ENCODE data around the gene RGS7.
"Not testable (repeated sequence)": the region's sequence is repeated elsewhere in the genome, so short reads cannot be mapped to it uniquely, and the experiment has no call there.

Gene RGS7

DNA sequence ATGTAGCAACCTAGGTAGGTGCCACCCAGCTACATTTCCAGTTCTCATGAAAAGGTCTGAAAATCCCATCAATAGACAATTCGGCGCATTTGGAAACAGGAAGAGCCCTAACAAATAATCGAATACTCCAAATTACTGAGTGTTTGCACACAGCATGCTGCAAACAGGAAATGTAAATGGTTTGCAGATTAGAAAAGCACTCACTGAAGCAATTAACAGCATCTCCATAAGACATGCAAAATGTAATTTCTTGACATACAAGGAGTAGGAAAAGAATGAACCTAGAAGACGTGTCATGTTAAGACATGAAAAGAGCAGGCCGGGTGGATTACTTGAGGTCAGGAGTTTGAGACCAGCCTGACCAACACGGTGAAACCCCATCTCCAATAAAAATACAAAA is 598.2 kb downstream of the RGS7 start:
- not testable (repeated sequence) for H3K27ac ChIP-seq (replicated peaks; ENCODE audit: low read length); H2AK5ac ChIP-seq (ENCODE audit: low read depth, low read length); H3K36me3 ChIP-seq (replicated peaks in 1 of 2; ENCODE audit: control insufficient read depth in 2 of 2, insufficient read depth in 2 of 2, low read length in 2 of 2); H2BK15ac ChIP-seq (ENCODE audit: low read length); H3K27me3 ChIP-seq (ENCODE audit: control insufficient read depth in 3 of 3, insufficient read depth in 3 of 3, low read depth in 1 of 3, low read length in 3 of 3); H3K9ac ChIP-seq (ENCODE audit: low read depth, low read length, poor library complexity); H3K23ac ChIP-seq (ENCODE audit: low read depth, low read length, poor library complexity); H3K4ac ChIP-seq (ENCODE audit: low read length); H3K4me2 ChIP-seq (ENCODE audit: insufficient read depth, low read length, poor library complexity, severe bottlenecking); H4K91ac ChIP-seq (ENCODE audit: low read depth, low read length, poor library complexity); H2BK120ac ChIP-seq (ENCODE audit: low read depth, low read length); H2BK5ac ChIP-seq (ENCODE audit: low read length); DNase-seq (ENCODE audit: low spot score); H3K14ac ChIP-seq (ENCODE audit: low read length); H3K4me1 ChIP-seq (ENCODE audit: control insufficient read depth in 2 of 2, insufficient read depth in 1 of 2, low read depth in 1 of 2, low read length in 2 of 2); H2BK12ac ChIP-seq (ENCODE audit: low read length); H2AFZ ChIP-seq (ENCODE audit: low read length); H3K18ac ChIP-seq (ENCODE audit: low read length); H3K79me1 ChIP-seq (ENCODE audit: low read depth, low read length); H3K4me3 ChIP-seq (ENCODE audit: low read length in 2 of 2); H3K9me3 ChIP-seq (replicated peaks in 1 of 2; ENCODE audit: control insufficient read depth in 2 of 2, insufficient read depth in 1 of 2, low read depth in 1 of 2, low read length in 2 of 2); H4K8ac ChIP-seq (ENCODE audit: low read depth, low read length)
- WGBS, 2 donors (ENCODE audit: extremely low coverage in 2 of 2, insufficient read length in 2 of 2, insufficient replicate concordance in 1 of 2) = no CpG with 5 or more reads among the region's 6 CpGs

DNA sequence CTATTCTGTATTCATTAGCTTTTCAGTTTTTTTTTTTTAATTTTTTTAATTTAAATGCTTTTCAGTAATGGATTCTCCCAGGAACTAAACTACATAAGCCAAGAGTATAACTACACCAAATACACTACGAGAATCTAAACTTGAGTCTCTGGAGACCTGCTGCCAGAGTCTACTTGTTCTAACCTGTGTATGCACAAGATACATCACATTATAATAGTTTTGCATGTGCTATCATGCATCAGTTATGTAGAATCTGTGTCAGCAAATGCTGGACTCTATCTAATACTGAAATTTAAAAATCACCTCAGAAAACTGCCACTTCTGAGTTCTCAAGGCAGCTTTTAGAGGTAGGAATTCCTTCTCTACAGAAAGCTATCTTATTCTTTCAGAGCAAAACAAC is 598.7 kb downstream of the RGS7 start:
- H3K4me1 ChIP-seq (ENCODE audit: control insufficient read depth in 2 of 2, insufficient read depth in 1 of 2, low read depth in 1 of 2, low read length in 2 of 2) = no peaks in the 10 kb centered on the region

DNA sequence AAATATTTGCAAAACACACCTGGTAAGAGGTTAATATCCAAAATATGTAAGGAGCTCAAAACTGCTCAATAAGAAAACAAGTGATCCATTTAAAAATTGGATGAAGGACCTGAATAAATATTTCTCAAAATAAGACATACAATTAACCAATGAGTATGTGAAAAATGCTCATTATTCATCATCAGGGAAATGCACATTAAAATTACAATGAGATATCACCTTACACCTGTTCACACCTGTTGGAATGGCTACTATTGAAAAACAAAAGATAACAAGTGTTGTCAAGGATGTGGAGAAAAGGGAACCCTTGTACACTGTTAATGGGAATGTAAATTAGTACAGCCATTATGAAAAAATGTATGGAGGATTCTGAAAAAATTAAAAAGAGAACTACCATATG is 609.1 kb downstream of the RGS7 start:
- no peak overlapping the region for H2AFZ ChIP-seq (ENCODE audit: low read length)
- H2AK5ac ChIP-seq (ENCODE audit: low read depth, low read length) = no peak overlapping the region
- H3K79me1 ChIP-seq (ENCODE audit: low read depth, low read length) = no peaks in the 10 kb centered on the region
- no peaks in the 10 kb centered on the region for H3K36me3 ChIP-seq (replicated peaks in 1 of 2; ENCODE audit: control insufficient read depth in 2 of 2, insufficient read depth in 2 of 2, low read length in 2 of 2)
- H3K27ac ChIP-seq (replicated peaks; ENCODE audit: low read length) = no peak overlapping the region
- no peak overlapping the region for H3K9ac ChIP-seq (ENCODE audit: low read depth, low read length, poor library complexity)
- H3K27me3 ChIP-seq (ENCODE audit: control insufficient read depth in 3 of 3, insufficient read depth in 3 of 3, low read depth in 1 of 3, low read length in 3 of 3) = no peaks in the 10 kb centered on the region
- no peak overlapping the region for H3K4me3 ChIP-seq (ENCODE audit: low read length in 2 of 2)
- H3K4me2 ChIP-seq (ENCODE audit: insufficient read depth, low read length, poor library complexity, severe bottlenecking) = no peak overlapping the region
- H2BK5ac ChIP-seq (ENCODE audit: low read length) = no peak overlapping the region
- H2BK120ac ChIP-seq (ENCODE audit: low read depth, low read length) = no peak overlapping the region
- no peak overlapping the region for H2BK15ac ChIP-seq (ENCODE audit: low read length)
- no peak overlapping the region for H2BK12ac ChIP-seq (ENCODE audit: low read length)
- no peak overlapping the region for H3K14ac ChIP-seq (ENCODE audit: low read length)
- DNase-seq (ENCODE audit: low spot score) = no peak
- no peak overlapping the region for H3K23ac ChIP-seq (ENCODE audit: low read depth, low read length, poor library complexity)
- H3K9me3 ChIP-seq (replicated peaks in 1 of 2; ENCODE audit: control insufficient read depth in 2 of 2, insufficient read depth in 1 of 2, low read depth in 1 of 2, low read length in 2 of 2) = no peaks in the 10 kb centered on the region
- H4K91ac ChIP-seq (ENCODE audit: low read depth, low read length, poor library complexity) = no peak overlapping the region
- H3K4ac ChIP-seq (ENCODE audit: low read length) = no peak overlapping the region
- no peak overlapping the region for H3K18ac ChIP-seq (ENCODE audit: low read length)
- no peaks in the 10 kb centered on the region for H3K4me1 ChIP-seq (ENCODE audit: control insufficient read depth in 2 of 2, insufficient read depth in 1 of 2, low read depth in 1 of 2, low read length in 2 of 2)
- H4K8ac ChIP-seq (ENCODE audit: low read depth, low read length) = no peak overlapping the region

More for the DNA sequence above, 598.7 kb downstream of the RGS7 start:
- Histone ChIP-seq H3K23ac (ENCODE audit: low read depth, low read length, poor library complexity) (no peak overlapping the region), H2BK120ac (ENCODE audit: low read depth, low read length) (no peak overlapping the region), H3K18ac (ENCODE audit: low read length) (no peak overlapping the region), H3K79me1 (ENCODE audit: low read depth, low read length) (no peaks in the 10 kb centered on the region), H3K4ac (ENCODE audit: low read length) (no peak overlapping the region), H2BK5ac (ENCODE audit: low read length) (no peak overlapping the region), H2AFZ (ENCODE audit: low read length) (no peak overlapping the region), H3K9ac (ENCODE audit: low read depth, low read length, poor library complexity) (no peak overlapping the region), H3K4me3 (ENCODE audit: low read length in 2 of 2) (no peak overlapping the region), H4K91ac (ENCODE audit: low read depth, low read length, poor library complexity) (no peak overlapping the region), H3K9me3 (replicated peaks in 1 of 2; ENCODE audit: control insufficient read depth in 2 of 2, insufficient read depth in 1 of 2, low read depth in 1 of 2, low read length in 2 of 2) (no peaks in the 10 kb centered on the region), H3K4me2 (ENCODE audit: insufficient read depth, low read length, poor library complexity, severe bottlenecking) (no peak overlapping the region), H4K8ac (ENCODE audit: low read depth, low read length) (no peak overlapping the region), H2BK12ac (ENCODE audit: low read length) (no peak overlapping the region), H3K27ac (replicated peaks; ENCODE audit: low read length) (no peak overlapping the region), H3K27me3 (ENCODE audit: control insufficient read depth in 3 of 3, insufficient read depth in 3 of 3, low read depth in 1 of 3, low read length in 3 of 3) (no peaks in the 10 kb centered on the region), H3K36me3 (replicated peaks in 1 of 2; ENCODE audit: control insufficient read depth in 2 of 2, insufficient read depth in 2 of 2, low read length in 2 of 2) (no peaks in the 10 kb centered on the region), H3K14ac (ENCODE audit: low read length) (no peak overlapping the region), H2BK15ac (ENCODE audit: low read length) (no peak overlapping the region), H2AK5ac (ENCODE audit: low read depth, low read length) (no peak overlapping the region)
- no peak for DNase-seq (ENCODE audit: low spot score)
- no CpG with 5 or more reads among the region's 1 CpG for WGBS, 2 donors (ENCODE audit: extremely low coverage in 2 of 2, insufficient read length in 2 of 2, insufficient replicate concordance in 1 of 2)

- no peak overlapping the region for H3K27ac ChIP-seq (replicated peaks; ENCODE audit: low read length)
- H3K14ac ChIP-seq (ENCODE audit: low read length) = no peak overlapping the region
- no peak overlapping the region for H3K4me3 ChIP-seq (ENCODE audit: low read length in 2 of 2)
- H3K4me1 ChIP-seq (ENCODE audit: control insufficient read depth in 2 of 2, insufficient read depth in 1 of 2, low read depth in 1 of 2, low read length in 2 of 2) = no peaks in the 10 kb centered on the region
- no peak overlapping the region for H2BK120ac ChIP-seq (ENCODE audit: low read depth, low read length)
- H3K79me1 ChIP-seq (ENCODE audit: low read depth, low read length) = no peaks in the 10 kb centered on the region
- H4K8ac ChIP-seq (ENCODE audit: low read depth, low read length) = no peak overlapping the region
- no peak overlapping the region for H3K18ac ChIP-seq (ENCODE audit: low read length)
- H3K27me3 ChIP-seq (ENCODE audit: control insufficient read depth in 3 of 3, insufficient read depth in 3 of 3, low read depth in 1 of 3, low read length in 3 of 3) = no peaks in the 10 kb centered on the region
- H3K4me2 ChIP-seq (ENCODE audit: insufficient read depth, low read length, poor library complexity, severe bottlenecking) = no peak overlapping the region
- H2AFZ ChIP-seq (ENCODE audit: low read length) = no peak overlapping the region
- no peaks in the 10 kb centered on the region for H3K36me3 ChIP-seq (replicated peaks in 1 of 2; ENCODE audit: control insufficient read depth in 2 of 2, insufficient read depth in 2 of 2, low read length in 2 of 2)
- H3K9me3 ChIP-seq (replicated peaks in 1 of 2; ENCODE audit: control insufficient read depth in 2 of 2, insufficient read depth in 1 of 2, low read depth in 1 of 2, low read length in 2 of 2) = no peaks in the 10 kb centered on the region
- H2BK5ac ChIP-seq (ENCODE audit: low read length) = no peak overlapping the region
- H2AK5ac ChIP-seq (ENCODE audit: low read depth, low read length) = no peak overlapping the region
- H4K91ac ChIP-seq (ENCODE audit: low read depth, low read length, poor library complexity) = no peak overlapping the region
- H2BK12ac ChIP-seq (ENCODE audit: low read length) = no peak overlapping the region
- no peak for DNase-seq (ENCODE audit: low spot score)
- H2BK15ac ChIP-seq (ENCODE audit: low read length) = no peak overlapping the region
- no CpG with 5 or more reads among the region's 2 CpGs for WGBS, 2 donors (ENCODE audit: extremely low coverage in 2 of 2, insufficient read length in 2 of 2, insufficient replicate concordance in 1 of 2)
- H3K9ac ChIP-seq (ENCODE audit: low read depth, low read length, poor library complexity) = no peak overlapping the region
- H3K23ac ChIP-seq (ENCODE audit: low read depth, low read length, poor library complexity) = no peak overlapping the region
- H3K4ac ChIP-seq (ENCODE audit: low read length) = no peak overlapping the region
These were observed 613.3 kb downstream of the RGS7 start for GRCh38 chr1:240743705-240744104.
